GM12874 (cell line): ENCODE data around the gene SERPINA4.

Experiments
- TF ChIP-seq, protein P1 (sequence below): IDR thresholded peaks from 2 replicates; pipeline ENCODE4 v1.5.1; 2011; ENCODE audit warnings: low read depth, mild to moderate bottlenecking, control low read depth, low read length, moderate library complexity; ENCODE audit not compliant: insufficient read depth

SERPINA4 gene

DNA sequence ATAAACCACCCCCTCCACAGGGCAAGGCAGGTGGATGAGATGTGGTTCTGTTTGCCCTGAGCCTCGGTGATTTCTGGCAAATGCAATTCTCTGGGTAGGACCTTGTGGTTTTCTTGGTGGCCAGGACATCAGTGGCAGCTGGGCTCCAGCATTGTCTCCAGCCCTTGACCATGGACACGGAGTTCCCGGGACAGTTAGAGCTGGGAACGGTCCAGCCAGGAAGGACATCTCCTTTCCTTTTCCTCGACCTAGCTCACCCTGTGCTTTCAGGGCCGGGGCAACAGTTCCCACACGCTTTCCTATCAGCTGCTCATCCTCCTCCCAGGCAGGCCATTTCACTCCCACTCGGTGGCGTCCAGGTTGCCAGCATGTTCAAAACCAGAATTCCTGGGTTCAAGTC, 9.2 kb downstream of the SERPINA4 start:
- TF ChIP-seq, protein P1, sequence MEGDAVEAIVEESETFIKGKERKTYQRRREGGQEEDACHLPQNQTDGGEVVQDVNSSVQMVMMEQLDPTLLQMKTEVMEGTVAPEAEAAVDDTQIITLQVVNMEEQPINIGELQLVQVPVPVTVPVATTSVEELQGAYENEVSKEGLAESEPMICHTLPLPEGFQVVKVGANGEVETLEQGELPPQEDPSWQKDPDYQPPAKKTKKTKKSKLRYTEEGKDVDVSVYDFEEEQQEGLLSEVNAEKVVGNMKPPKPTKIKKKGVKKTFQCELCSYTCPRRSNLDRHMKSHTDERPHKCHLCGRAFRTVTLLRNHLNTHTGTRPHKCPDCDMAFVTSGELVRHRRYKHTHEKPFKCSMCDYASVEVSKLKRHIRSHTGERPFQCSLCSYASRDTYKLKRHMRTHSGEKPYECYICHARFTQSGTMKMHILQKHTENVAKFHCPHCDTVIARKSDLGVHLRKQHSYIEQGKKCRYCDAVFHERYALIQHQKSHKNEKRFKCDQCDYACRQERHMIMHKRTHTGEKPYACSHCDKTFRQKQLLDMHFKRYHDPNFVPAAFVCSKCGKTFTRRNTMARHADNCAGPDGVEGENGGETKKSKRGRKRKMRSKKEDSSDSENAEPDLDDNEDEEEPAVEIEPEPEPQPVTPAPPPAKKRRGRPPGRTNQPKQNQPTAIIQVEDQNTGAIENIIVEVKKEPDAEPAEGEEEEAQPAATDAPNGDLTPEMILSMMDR, result no peak

DNA sequence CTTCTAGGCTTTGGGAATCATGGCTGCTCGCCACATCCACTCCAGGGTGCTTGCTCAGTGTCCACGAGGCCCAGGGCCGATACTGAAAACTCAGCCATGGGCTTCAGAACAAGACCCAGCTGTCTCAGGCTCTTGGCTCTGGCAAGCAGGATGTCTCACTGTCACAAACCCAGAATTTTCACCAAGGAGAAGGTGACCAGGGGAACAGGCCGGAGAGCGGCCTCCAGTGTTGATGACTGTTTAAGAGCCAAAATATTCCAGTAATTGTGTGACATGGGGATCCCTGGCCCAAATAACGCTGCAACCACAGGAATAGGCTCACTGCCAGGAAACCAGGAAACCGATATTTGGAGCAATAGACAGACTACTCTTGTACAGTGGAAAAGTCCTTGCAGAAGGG, 10.2 kb downstream of the SERPINA4 start:
- TF ChIP-seq, protein P1, result no peak

DNA sequence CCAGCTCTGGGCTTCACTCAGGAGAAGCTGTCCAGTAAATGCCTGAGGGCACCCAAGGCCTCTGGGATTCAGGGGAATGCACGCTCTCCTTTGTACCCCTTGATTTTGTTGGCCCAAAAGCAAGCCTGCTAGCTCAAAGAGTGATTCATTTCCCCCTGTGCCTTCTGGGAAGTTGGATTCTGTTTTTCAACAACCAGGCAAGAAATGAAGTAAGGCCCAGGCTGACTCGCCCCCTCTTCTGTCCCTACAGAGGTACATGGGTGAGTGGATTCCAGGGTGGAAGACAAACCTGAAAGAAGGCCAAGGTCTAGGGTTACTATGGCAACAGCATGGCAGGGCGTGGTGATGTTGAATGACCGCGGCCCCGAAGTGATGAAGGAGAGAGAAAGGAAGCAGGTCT, 10.7 kb downstream of the SERPINA4 start:
- TF ChIP-seq, protein P1, result no peak

DNA sequence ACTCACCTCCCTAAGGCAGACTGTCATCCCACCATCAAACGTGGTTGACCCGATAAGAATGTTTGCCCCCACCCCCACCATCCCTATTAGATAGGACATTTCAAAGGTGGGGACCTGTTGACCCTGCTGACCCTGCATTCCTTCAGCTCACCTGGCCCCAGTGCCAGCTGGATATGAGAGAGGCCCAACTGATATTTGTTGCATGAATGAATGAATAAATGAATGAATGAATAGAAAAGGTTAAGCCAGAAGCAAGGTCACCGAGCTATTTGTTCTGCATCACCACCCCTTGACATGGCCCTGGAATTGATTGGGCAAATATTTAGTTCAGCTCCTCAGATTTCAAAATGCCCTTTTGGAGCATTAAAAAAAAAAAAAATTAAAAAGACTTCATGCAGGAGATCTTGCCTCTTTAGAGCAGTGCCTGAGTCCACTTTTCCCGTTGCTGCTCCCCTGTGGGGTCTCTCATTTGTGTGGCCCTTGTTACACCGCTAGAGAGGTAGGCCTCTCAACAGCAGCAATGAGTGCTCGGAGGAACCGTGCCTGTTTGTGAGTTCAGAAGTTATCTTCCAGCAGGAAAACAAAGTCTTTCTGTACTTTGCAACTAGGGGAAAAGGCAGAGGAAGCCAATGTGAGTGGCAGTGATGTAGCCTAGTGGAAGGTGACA, 11.5 kb downstream of the SERPINA4 start:
- TF ChIP-seq, protein P1, result no peak

DNA sequence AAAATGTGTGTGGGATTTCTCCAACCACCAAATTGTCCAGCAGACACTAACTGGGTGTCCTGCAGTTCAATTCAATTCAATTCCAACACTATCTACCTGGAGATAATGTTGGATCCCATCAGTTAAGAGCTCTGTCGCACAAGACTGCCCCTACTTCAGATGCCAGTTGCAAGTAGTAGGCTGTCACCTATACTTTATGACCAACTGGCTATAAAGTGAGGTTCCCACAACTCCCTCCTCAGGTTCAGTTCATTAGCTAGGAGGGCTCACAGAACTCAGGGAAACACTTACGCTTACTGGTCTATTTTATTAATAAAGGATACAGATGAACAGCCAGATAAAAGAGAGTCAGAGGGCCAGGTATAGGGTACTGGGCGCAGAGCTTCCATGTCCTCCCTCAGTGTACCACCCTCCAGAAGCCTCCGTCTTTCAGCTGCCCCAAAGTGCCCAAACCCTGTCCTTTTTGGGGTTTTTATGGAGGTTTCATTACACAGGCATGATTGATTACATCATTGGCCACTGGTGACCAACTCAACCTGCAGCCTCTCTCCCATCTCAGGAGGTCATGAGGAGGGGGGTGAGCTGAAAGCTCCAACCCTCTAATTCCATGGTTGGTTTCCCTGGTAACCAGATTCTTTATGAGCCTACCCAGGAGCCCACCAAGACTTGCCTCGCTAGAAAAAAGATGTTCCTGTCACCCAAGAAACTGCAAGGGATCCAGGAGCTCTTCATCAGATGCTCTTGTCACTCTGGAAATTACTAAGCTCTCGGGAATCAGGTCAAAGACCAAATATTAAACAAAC, 12.4 kb downstream of the SERPINA4 start:
- TF ChIP-seq, protein P1, result no peak

DNA sequence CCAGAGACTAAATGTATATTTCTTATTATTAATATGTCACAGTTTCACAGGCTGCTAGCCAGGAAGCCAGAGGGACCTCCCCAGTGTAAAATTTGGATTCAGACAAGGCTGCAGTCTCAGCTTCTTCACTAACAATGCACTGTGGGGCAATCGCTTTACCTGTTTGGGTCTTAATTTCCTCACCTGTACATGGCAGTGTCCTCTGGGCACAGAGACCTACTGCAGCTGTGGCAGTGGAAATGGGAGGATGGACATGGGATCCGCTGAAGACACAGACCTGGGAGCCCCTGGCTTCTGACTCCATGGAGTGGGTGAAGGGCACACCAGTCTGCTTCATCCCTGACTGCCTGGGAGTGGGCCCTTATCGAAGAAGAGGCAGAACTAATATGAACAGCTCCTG, 13.1 kb downstream of the SERPINA4 start:
- TF ChIP-seq, protein P1, result no peak

DNA sequence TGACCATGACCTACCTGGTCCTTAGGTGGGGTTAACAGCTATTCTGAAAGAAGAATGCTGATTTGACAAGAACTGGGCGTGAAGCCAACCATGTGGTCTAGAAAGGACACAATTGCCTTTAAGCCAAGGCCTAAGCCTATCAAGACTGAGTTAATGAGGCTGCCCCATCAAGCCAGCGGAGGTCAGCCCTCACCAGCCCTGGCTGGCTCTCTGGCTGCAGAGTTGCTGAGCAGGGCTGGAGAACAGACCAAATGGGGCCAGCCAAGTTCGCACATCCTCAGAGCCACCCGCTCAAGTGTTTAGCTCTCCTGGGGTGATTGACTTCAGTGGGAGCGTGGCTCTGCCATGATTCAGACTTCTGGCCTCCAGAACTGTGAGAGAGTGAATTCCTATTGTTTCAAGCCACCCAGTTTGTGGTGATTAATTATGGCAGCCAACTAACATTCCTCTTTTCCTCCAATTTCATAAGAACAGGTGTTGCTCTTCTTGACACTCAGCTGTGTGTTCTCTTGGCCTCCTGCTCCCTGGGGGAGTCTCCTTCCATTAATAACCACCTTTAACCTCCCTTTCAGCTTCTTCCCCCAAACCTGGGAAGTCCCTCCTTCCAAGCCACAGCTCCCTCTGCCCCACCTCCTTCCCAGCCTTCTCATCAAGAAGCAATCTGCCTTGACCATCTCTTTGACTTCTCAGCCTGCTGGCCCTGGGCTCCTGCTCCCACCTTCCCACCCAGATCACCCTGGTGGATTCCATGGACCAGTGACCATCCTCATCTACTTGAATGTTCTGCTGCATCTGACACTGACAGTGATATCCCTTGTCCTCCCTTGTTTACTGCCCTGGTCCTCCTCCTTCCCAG, 14.7 kb downstream of the SERPINA4 start:
- TF ChIP-seq, protein P1, result no peak
